DMS114 treated with DMSO at 0.1 percent for 48 hours (cell line): ENCODE measurements around the gene VPS52.
"Not testable (repeated sequence)": the region's sequence is repeated elsewhere in the genome, so short reads cannot be mapped to it uniquely, and the experiment has no call there.

ENCODE experiments used
- DNase-seq: peaks from one replicate; lab custom pipeline; 2025; ENCODE audit not compliant: unreplicated experiment; lab: John Stamatoyannopoulos, UW

VPS52 gene

GRCh38 chr6:33251395-33252012 lies 20.2 kb downstream of the VPS52 start:
- DNase-seq = no peak

GRCh38 chr6:33250731-33251130 lies 20.9 kb downstream of the VPS52 start:
- no peak for DNase-seq

GRCh38 chr6:33249732-33250630 lies 21.7 kb downstream of the VPS52 start:
- DNase-seq = peak; percentile 62

GRCh38 chr6:33248932-33249731 lies 22.5 kb downstream of the VPS52 start:
- DNase-seq = peak; percentile 99

- DNase-seq = peak; percentile 70
Measured at GRCh38 chr6:33248643-33248931, 23.1 kb downstream of the VPS52 start.

GRCh38 chr6:33247977-33248642 lies 23.6 kb downstream of the VPS52 start:
- DNase-seq = peak; percentile 90

- DNase-seq = no peak
Measured at GRCh38 chr6:33243476-33243875, 28.2 kb downstream of the VPS52 start.

- no peak for DNase-seq
Measured at GRCh38 chr6:33241968-33242367, 29.7 kb downstream of the VPS52 start.

GRCh38 chr6:33237741-33238140 lies 33.9 kb downstream of the VPS52 start:
- no peak for DNase-seq

- DNase-seq = no peak
Measured at GRCh38 chr6:33236852-33237251, 34.8 kb downstream of the VPS52 start.

- no peak for DNase-seq
Measured at GRCh38 chr6:33236328-33236727, 35.3 kb downstream of the VPS52 start.

- no peak for DNase-seq
Measured at GRCh38 chr6:33235221-33235634, 36.4 kb downstream of the VPS52 start.

- not testable (repeated sequence) for DNase-seq
Measured at GRCh38 chr6:33226503-33227120, 45.1 kb downstream of the VPS52 start.

GRCh38 chr6:33217681-33218080 lies 54.0 kb downstream of the VPS52 start:
- no peak for DNase-seq

- DNase-seq = no peak
Measured at GRCh38 chr6:33217246-33217645, 54.4 kb downstream of the VPS52 start.

GRCh38 chr6:33216117-33216649 lies 55.5 kb downstream of the VPS52 start:
- no peak for DNase-seq

- no peak for DNase-seq
Measured at GRCh38 chr6:33215271-33216116, 56.2 kb downstream of the VPS52 start.

- no peak for DNase-seq
Measured at GRCh38 chr6:33213989-33214335, 57.7 kb downstream of the VPS52 start.

- DNase-seq = no peak
Measured at GRCh38 chr6:33213166-33213988, 58.3 kb downstream of the VPS52 start.
